GM12878 (cell line): Measurements from ENCODE around the gene PCCB. TPM values are rescaled to one million over a fixed set of nuclear protein-coding genes. Genes with fewer than 3 reads are reported as not detected.

Experiments
- ATAC-seq: fragments of 200-7000 bp; cut with Tn5 transposase; 3 replicates; pipeline ENCODE4 v1.9.1; 2020; ENCODE audit warnings: mild to moderate bottlenecking, moderate library complexity
- BruUV-seq: library from RNA; stranded (reverse); fragments of 400-500 nt; replicated peaks from 2 replicates; lab custom pipeline; 2021; lab: Mats Ljungman, UMichigan
- CTCF ChIA-PET: fragments of 300-600 bp; sonication (Branson Sonifier 250); formaldehyde crosslinking; extraction: SDS; loops from one replicate; lab custom pipeline; 2021; ENCODE audit warnings: inconsistent platforms; lab: Yijun Ruan, JAX
- POLR2A ChIA-PET: fragments of 350-600 bp; formaldehyde crosslinking; extraction: SDS; loops from one replicate; lab custom pipeline; 2021; ENCODE audit warnings: inconsistent platforms; lab: Charles Lee
- RAD21 ChIA-PET: fragments of 300-600 bp; sonication (Branson Sonifier 250); formaldehyde crosslinking; loops from one replicate; lab custom pipeline; 2023; ENCODE audit warnings: antibody characterized with exemption; ENCODE audit not compliant: unreplicated experiment; lab: Charles Lee
- SMC1A ChIA-PET: fragments of 300-600 bp; sonication (Branson Sonifier 250); formaldehyde crosslinking; loops from one replicate; lab custom pipeline; 2023; ENCODE audit not compliant: unreplicated experiment, uncharacterized antibody; lab: Charles Lee
- DNase-seq: peaks from one replicate; pipeline ENCODE4 v3.0.0-alpha.2; 2011; ENCODE audit warnings: low read depth, low spot score
- FAIRE-seq: peaks from 3 replicates; lab custom pipeline; 2011; peaks lifted over from hg19 to GRCh38; lab: Jason Lieb, UNC
- H2AFZ ChIP-seq: 2 replicates; pipeline ENCODE4 v1.6.0; 2011; ENCODE audit warnings: low read depth, low read length, control low read depth; ENCODE audit not compliant: control insufficient read depth
- H3K27ac ChIP-seq: 2 replicates; pipeline ENCODE4 v1.5.1; 2011; ENCODE audit warnings: control low read depth; ENCODE audit not compliant: control insufficient read depth, insufficient read depth
- H3K27me3 ChIP-seq, 2 experiments: replicated peaks in 1 of 2; 2 replicates each; pipeline versions ENCODE4 v1.6.0 to v1.6.1; 2011; ENCODE audit warnings: low read length in 1 of 2; ENCODE audit not compliant: control insufficient read depth in 2 of 2, insufficient read depth in 2 of 2
- H3K36me3 ChIP-seq, 2 experiments: 2 replicates each; pipeline ENCODE4 v1.5.1; 2011; ENCODE audit warnings: low read length in 1 of 2; ENCODE audit not compliant: control insufficient read depth in 2 of 2, insufficient read depth in 2 of 2
- H3K4me1 ChIP-seq: 2 replicates; pipeline ENCODE4 v1.6.1; 2011; ENCODE audit warnings: mild to moderate bottlenecking, low read length, moderate library complexity, mixed read lengths; ENCODE audit not compliant: control insufficient read depth, insufficient read depth
- H3K4me2 ChIP-seq: 2 replicates; pipeline ENCODE4 v1.6.0; 2011; ENCODE audit warnings: control low read depth; ENCODE audit not compliant: control insufficient read depth, insufficient read depth
- H3K4me3 ChIP-seq: fragments of 200-600 bp; sonication (generic); 2 replicates; pipeline ENCODE4 v1.5.1; 2016
- H3K79me2 ChIP-seq: 2 replicates; pipeline ENCODE4 v1.6.0; 2011; ENCODE audit warnings: low read length; ENCODE audit not compliant: control insufficient read depth, insufficient read depth
- H3K9ac ChIP-seq: 2 replicates; pipeline ENCODE4 v1.8.0; 2011; ENCODE audit warnings: low read length, control low read depth, mixed read lengths; ENCODE audit not compliant: control insufficient read depth, insufficient read depth
- H3K9me3 ChIP-seq: replicated peaks from 3 replicates; pipeline ENCODE4 v1.5.1; 2011; ENCODE audit warnings: mild to moderate bottlenecking, low read length; ENCODE audit not compliant: control insufficient read depth, insufficient read depth
- H4K20me1 ChIP-seq: 2 replicates; pipeline ENCODE4 v1.6.0; 2011; ENCODE audit not compliant: control insufficient read depth, insufficient read depth
- BCL11A ChIP-seq: IDR thresholded peaks from 2 replicates; pipeline ENCODE4 v1.6.1; 2011; ENCODE audit warnings: low read depth, low read length
- BRCA1 ChIP-seq: IDR thresholded peaks from 2 replicates; pipeline ENCODE4 v1.6.1; 2011; ENCODE audit warnings: low read depth, low read length, improper control_type of control experiment
- CBFB ChIP-seq: IDR thresholded peaks from 2 replicates; pipeline ENCODE4 v1.6.1; 2016; ENCODE audit warnings: antibody characterized with exemption, low read depth
- FOXM1 ChIP-seq: IDR thresholded peaks from 2 replicates; pipeline ENCODE4 v1.6.1; 2012; ENCODE audit warnings: low read depth, mild to moderate bottlenecking, inconsistent platforms, low read length, moderate library complexity
- IRF4 ChIP-seq: IDR thresholded peaks from 2 replicates; pipeline ENCODE4 v1.6.1; 2011; ENCODE audit warnings: low read depth, low read length
- KAT2A ChIP-seq: conservative IDR thresholded peaks from 2 replicates; pipeline ENCODE4 v1.6.1; 2011; ENCODE audit warnings: low read depth, low read length; ENCODE audit not compliant: control insufficient read depth
- NFIC ChIP-seq: IDR thresholded peaks from 2 replicates; pipeline ENCODE4 v1.6.1; 2012; ENCODE audit warnings: low read depth, mild to moderate bottlenecking, inconsistent platforms, low read length, moderate library complexity
- PAX5 ChIP-seq: IDR thresholded peaks from 2 replicates; pipeline ENCODE4 v1.6.1; 2011; ENCODE audit warnings: low read depth, low read length, borderline replicate concordance
- WGBS: methylation state at CpG from one replicate; pipeline ENCODE4 v1.1.6; 2016; ENCODE audit warnings: low lambda C conversion rate; ENCODE audit not compliant: insufficient replicate concordance, insufficient coverage; ENCODE audit errors: missing lambda C conversion rate; 5-methylcytosine and 5-hydroxymethylcytosine counted together
- in situ Hi-C: fragments of 300-500 bp; cut with MboI; formaldehyde crosslinking; loops from 9 replicates; pipeline ENCODE4 v1.14.3; 2018; ENCODE audit warnings: mixed read lengths
- intact Hi-C: fragments of 100-400 bp; cut with micrococcal nuclease; formaldehyde crosslinking; loops from one replicate; pipeline ENCODE4 v1.14.2; 2022; ENCODE audit not compliant: unreplicated experiment
- polyA plus RNA-seq, 11 experiments: library from polyadenylated mRNA; depleted of rRNA in 4 of 11; unstranded in 6 of 11; stranded (reverse) in 5 of 11; fragments of >200 nt; fragmentation: Nextera tagmentation in 4 of 11; fragmentation: Illumina TruSeq in 1 of 11; extraction: Ambion mirVana in 4 of 11; extraction: Trizol in 1 of 11; gene quantifications; 1 replicate in 1 of 11; 2 replicates in 10 of 11; pipeline versions ENCODE4 v1.2.1 to v1.2.3, GENCODE V29; 2011 to 2016; ENCODE audit warnings: inconsistent platforms in 2 of 11, missing spikeins in 2 of 11, low read depth in 1 of 11
- total RNA-seq, 4 experiments: library from RNA; depleted of rRNA in 3 of 4; stranded (reverse); fragments of >200 nt in 3 of 4; fragmentation: Illumina TruSeq in 1 of 4; extraction: Trizol in 1 of 4; gene quantifications; 2 replicates each; pipeline versions ENCODE4 v1.2.1 to v1.2.3, GENCODE V29; 2013 to 2021
- TF ChIP-seq, protein P1 (sequence below): fragments of 450-650 bp; IDR thresholded peaks from 2 replicates; pipeline ENCODE4 v1.6.1; 2016; ENCODE audit warnings: mild to moderate bottlenecking
- TF ChIP-seq, protein P2 (sequence below): IDR thresholded peaks from 2 replicates; pipeline ENCODE4 v1.6.1; 2012; ENCODE audit warnings: low read length, inconsistent platforms
- TF ChIP-seq, protein P3 (sequence below): IDR thresholded peaks from 2 replicates; pipeline ENCODE4 v1.6.1; 2011; ENCODE audit warnings: mild to moderate bottlenecking, low read depth, low read length, moderate library complexity; ENCODE audit not compliant: insufficient replicate concordance

The PCCB gene
- total and polyA plus RNA-seq, 10 of the 15 experiments (the other 5 are each of a cell fraction or from before 2014, with no cell fraction given) = 67.2 to 133 (median 86.9) TPM

GRCh38 chr3:136267235-136267634, 17.1 kb downstream of the PCCB start:
- SMC1A ChIA-PET = interaction anchor here (1.4 to 1.6 kb wide), 2 partner anchors 19 kb away, joined by 3 read pairs; no protein-coding TSS in a partner anchor
- Histone ChIP-seq H3K4me3 (no peak overlapping the region), H3K4me1 (peaks cover 2% of the 10 kb centered on the region; the same call in 1 of the 2 replicates), H4K20me1 (no peaks in the 10 kb centered on the region), H3K79me2 (no peaks in the 10 kb centered on the region), H3K9me3 (no peaks in the 10 kb centered on the region), H3K9ac (no peak overlapping the region)
- no peak for FAIRE-seq
- ATAC-seq = no peak
- intact Hi-C loops = no loop called here
- POLR2A ChIA-PET = interaction anchor here (0.5 to 0.9 kb wide), 2 partner anchors 15 to 29 kb away, joined by 3 to 4 read pairs; no protein-coding TSS in a partner anchor
- WGBS = 97% methylated on average over 6 of the region's 6 CpGs
- BruUV-seq = no TSS peak
- RAD21 ChIA-PET = no interaction called here
- CTCF ChIA-PET = no interaction called here
- DNase-seq = no peak
- no peak for TF ChIP-seq PAX5
- TF ChIP-seq, all 136 proteins: peak for 0
- Histone ChIP-seq H2AFZ (no peak overlapping the region), H3K27ac (no peak overlapping the region), H3K27me3 (no peaks in the 10 kb centered on the region), H3K36me3 (peaks cover 0 to 4% of the 10 kb centered on the region in 2 experiments; a peak in 2 of 4 replicates), H3K4me2 (no peak overlapping the region)
- in situ Hi-C loops = no loop called here

- H3K36me3 ChIP-seq = peaks cover 0 to 4% of the 10 kb centered on the region in 2 experiments; a peak in 2 of 4 replicates
- BruUV-seq = no TSS peak
- H3K4me3 ChIP-seq = no peak overlapping the region
- FAIRE-seq (no peak), ATAC-seq (peak; percentile 69), DNase-seq (no peak)
- no peaks in the 10 kb centered on the region for H3K79me2 ChIP-seq
- H2AFZ ChIP-seq = no peak overlapping the region
- RAD21 ChIA-PET = no interaction called here
- peaks cover 2% of the 10 kb centered on the region; the same call in 1 of the 2 replicates for H3K4me1 ChIP-seq
- no peak overlapping the region for H3K9ac ChIP-seq
- POLR2A ChIA-PET = no interaction called here
- H3K4me2 ChIP-seq = no peak overlapping the region
- no peaks in the 10 kb centered on the region for H3K27me3 ChIP-seq
- CTCF ChIA-PET = no interaction called here
- intact Hi-C loops = no loop called here
- in situ Hi-C loops = no loop called here
- H3K27ac ChIP-seq = no peak overlapping the region
- WGBS = 53% methylated on average over 5 of the region's 5 CpGs
- no peaks in the 10 kb centered on the region; the same call in 2 of the 3 replicates for H3K9me3 ChIP-seq
- SMC1A ChIA-PET = no interaction called here
- H4K20me1 ChIP-seq = no peaks in the 10 kb centered on the region
- no peak for TF ChIP-seq BCL11A
- TF ChIP-seq BRCA1 = no peak
- no peak for TF ChIP-seq PAX5
- no peak for TF ChIP-seq IRF4
- TF ChIP-seq FOXM1 = no peak
- no peak for TF ChIP-seq CBFB
- TF ChIP-seq, protein P1, sequence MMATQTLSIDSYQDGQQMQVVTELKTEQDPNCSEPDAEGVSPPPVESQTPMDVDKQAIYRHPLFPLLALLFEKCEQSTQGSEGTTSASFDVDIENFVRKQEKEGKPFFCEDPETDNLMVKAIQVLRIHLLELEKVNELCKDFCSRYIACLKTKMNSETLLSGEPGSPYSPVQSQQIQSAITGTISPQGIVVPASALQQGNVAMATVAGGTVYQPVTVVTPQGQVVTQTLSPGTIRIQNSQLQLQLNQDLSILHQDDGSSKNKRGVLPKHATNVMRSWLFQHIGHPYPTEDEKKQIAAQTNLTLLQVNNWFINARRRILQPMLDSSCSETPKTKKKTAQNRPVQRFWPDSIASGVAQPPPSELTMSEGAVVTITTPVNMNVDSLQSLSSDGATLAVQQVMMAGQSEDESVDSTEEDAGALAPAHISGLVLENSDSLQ = no peak
- peak; percentile 25; the same call in 1 of the 2 replicates for TF ChIP-seq NFIC
- no peak for TF ChIP-seq KAT2A
- TF ChIP-seq, protein P2, sequence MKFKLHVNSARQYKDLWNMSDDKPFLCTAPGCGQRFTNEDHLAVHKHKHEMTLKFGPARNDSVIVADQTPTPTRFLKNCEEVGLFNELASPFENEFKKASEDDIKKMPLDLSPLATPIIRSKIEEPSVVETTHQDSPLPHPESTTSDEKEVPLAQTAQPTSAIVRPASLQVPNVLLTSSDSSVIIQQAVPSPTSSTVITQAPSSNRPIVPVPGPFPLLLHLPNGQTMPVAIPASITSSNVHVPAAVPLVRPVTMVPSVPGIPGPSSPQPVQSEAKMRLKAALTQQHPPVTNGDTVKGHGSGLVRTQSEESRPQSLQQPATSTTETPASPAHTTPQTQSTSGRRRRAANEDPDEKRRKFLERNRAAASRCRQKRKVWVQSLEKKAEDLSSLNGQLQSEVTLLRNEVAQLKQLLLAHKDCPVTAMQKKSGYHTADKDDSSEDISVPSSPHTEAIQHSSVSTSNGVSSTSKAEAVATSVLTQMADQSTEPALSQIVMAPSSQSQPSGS = no peak
- TF ChIP-seq, protein P3, sequence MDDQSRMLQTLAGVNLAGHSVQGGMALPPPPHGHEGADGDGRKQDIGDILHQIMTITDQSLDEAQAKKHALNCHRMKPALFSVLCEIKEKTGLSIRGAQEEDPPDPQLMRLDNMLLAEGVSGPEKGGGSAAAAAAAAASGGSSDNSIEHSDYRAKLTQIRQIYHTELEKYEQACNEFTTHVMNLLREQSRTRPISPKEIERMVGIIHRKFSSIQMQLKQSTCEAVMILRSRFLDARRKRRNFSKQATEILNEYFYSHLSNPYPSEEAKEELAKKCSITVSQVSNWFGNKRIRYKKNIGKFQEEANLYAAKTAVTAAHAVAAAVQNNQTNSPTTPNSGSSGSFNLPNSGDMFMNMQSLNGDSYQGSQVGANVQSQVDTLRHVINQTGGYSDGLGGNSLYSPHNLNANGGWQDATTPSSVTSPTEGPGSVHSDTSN = no peak
These were observed 20.0 kb downstream of the PCCB start for GRCh38 chr3:136270179-136270578.
